ENCODE data around the gene ZNF304.

DNA sequence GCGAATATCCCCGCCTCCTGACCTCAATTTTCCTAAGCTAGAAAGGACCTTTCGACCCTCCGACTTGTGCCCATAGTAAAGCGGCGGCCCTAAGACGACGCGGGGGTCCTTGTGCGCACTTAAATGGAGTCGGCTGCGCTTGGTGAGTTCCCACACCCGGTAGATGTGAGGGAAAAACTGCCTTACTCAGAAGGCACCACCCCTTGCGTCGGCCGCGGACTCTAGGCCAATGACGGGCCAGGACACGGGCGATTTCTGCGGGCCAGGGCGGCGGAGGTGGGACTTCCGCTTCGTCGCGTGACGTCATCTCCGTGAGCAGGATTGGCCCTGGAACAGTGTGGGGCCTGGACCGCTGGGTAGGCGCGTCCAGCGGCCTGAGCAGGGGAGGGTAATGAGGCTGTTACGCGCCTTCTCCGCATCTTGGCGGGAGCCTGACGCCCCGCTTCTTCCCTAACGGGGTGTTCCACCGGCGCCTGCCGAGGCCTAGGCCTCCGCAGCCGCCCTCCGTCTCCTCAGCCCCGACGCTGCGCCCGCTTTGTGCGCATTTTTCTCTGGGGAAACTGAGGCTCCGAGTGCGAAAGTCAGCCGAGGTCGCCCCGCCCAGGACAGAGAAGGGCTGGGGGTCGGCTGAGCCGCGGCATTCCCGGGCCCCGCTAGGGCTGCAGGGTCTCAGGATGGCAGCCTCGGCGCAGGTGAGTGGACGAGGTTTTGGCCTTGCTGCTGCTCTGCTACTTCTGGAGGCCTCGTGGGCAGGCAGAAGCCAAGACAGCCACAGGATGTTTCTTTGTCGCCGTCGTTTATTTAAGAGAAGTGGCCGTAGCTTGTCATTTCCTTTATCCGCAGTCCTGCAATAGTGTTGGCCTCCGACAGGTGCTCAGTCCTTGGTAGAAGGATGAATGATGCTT is 30.6 kb upstream of the ZNF304 start, which contains the start of gene ZNF543:
- TF ChIP-seq CTCF (IDR thresholded peaks at IDR 0.05): peak in 1 of 4 experiments; percentile 6
- peak; percentile 53 to 68 for TF ChIP-seq POLR2A (IDR thresholded peaks at IDR 0.05)
